ENCODE measurements around the gene HSD17B14.
"Not testable (repeated sequence)": the region's sequence is repeated elsewhere in the genome, so short reads cannot be mapped to it uniquely, and the experiment has no call there.

HSD17B14 gene

DNA sequence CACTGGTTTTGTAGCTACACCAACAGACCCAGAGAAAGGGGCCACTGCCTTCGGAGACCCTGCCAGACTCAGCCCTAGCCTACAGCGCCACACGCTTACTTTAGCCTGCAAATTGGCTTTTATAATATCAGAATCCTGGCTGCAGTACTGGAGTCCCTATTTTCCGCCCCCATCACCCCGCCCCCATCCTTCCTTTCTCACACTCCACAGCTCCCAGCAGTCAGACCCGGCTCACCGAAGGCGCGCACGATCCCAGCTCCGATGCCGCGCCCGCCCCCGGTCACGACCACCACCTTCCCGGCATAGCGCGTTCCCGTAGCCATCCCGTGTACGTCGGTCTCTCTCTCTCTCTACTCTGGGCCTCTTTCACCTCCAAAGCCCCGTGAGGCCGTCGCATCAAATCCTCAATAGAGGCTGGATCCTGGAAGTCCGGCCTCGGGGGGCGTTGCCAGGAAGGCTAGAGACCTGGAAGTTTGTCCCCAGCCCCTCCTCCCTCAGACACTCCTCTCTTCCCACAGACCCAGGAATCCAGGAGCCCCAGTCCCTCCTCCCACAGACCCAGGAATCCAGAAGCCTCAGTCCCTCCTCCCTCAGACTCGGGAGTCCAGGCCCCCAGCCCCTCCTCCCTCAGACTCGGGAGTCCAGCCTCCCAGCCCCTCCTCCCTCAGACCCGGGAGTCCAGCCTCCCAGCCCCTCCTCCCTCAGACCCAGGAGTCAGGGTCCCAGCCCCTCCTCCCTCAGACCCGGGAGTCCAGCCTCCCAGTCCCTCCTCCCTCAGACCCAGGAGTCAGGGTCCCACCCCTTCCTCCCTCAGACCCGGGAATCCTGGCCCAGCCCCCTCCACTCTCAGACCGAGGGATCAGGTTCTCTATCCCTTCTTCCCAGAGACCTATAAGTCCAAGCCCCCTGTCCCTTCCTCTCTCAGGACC lies at the start of gene HSD17B14:
Gene HSD17B14 (minus strand): TSS at position 403 of the 929 bp plus-strand sequence. CDS start 80 bp downstream, at position 323.
- Mint-ChIP-seq H3K27ac (peak within 1 kb of the TSS; percentile 80), H3K27me3 (no peaks in the 10 kb centered on the region), H3K4me3 (peak within 1 kb of the TSS; percentile 90), H3K36me3 (no peaks in the 10 kb centered on the region), H3K4me1 (ENCODE audit: low read depth) (peaks cover 19% of the 10 kb centered on the region), H3K9me3 (ENCODE audit: low read depth) (no peaks in the 10 kb centered on the region)

GRCh38 chr19:48883726-48884125 lies 47.4 kb upstream of the HSD17B14 start:
- Mint-ChIP-seq H3K36me3 (no peaks in the 10 kb centered on the region), H3K4me3 (no peak overlapping the region), H3K27ac (no peak overlapping the region), H3K27me3 (no peaks in the 10 kb centered on the region), H3K9me3 (ENCODE audit: low read depth) (no peaks in the 10 kb centered on the region), H3K4me1 (ENCODE audit: low read depth) (peaks cover under 1% of the 10 kb centered on the region)

- Mint-ChIP-seq H3K4me3 (no peak overlapping the region), H3K36me3 (peaks cover 2% of the 10 kb centered on the region), H3K27ac (no peak overlapping the region), H3K27me3 (no peaks in the 10 kb centered on the region), H3K9me3 (ENCODE audit: low read depth) (no peaks in the 10 kb centered on the region), H3K4me1 (ENCODE audit: low read depth) (peaks cover 12% of the 10 kb centered on the region)
Observed at GRCh38 chr19:48881741-48882657, 45.7 kb upstream of the HSD17B14 start.

DNA sequence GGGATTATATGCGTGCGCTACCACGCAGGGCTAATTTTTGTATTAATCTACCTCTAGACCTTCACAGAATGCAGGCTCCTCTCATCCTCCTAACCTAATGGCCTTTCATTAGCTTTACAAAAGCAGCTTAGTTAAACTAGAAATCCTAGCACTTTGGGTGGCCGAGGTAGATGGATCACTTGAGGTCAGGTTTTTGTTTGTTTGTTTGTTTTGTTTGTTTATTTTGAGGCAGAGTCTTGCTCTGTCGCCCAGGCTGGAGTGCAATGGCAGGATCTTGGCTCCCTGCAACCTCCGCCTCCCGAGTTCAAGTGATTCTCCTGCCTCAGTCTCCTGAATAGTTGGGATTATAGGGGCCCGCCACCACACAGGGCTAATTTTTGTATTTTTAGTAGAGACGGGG lies 43.4 kb upstream of the HSD17B14 start:
- not testable (repeated sequence) for H3K9me3 Mint-ChIP-seq (ENCODE audit: low read depth); H3K4me3 Mint-ChIP-seq; H3K36me3 Mint-ChIP-seq; H3K27me3 Mint-ChIP-seq; H3K27ac Mint-ChIP-seq
- peaks cover 26% of the 10 kb centered on the region for H3K4me1 Mint-ChIP-seq (ENCODE audit: low read depth)

DNA sequence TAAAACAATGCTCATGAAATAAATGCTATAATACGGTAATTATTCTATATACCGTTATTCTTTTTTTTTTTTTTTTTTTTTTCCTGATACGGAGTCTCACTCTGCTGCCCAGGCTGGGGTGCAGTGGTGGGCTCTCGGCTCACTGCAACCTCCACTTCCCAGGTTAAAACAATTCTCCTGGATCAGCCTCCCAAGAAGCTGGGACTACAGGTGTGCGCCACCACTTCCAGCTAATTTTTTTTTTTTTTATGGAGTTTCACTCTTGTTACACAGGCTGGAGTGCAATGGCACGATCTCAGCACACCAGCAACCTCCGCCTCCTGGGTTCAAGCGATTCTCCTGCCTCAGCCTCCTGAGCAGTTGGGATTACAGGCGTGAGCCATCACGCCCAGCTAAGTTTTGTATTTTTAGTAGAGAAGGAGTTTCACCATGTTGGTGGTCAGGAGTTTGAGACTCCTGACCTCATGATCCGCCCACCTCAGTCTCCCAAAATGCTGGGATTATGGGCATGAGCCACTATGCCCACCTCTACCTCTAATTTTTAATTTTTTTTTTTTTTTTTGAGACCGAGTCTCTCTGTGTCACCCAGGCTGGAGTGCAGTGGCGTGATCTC lies 42.8 kb upstream of the HSD17B14 start:
- H3K27me3 Mint-ChIP-seq: no peaks in the 10 kb centered on the region
- H3K27ac Mint-ChIP-seq: no peak overlapping the region
- peaks cover 10% of the 10 kb centered on the region for H3K36me3 Mint-ChIP-seq
- H3K9me3 Mint-ChIP-seq (ENCODE audit: low read depth): no peaks in the 10 kb centered on the region
- peaks cover 29% of the 10 kb centered on the region for H3K4me1 Mint-ChIP-seq (ENCODE audit: low read depth)
- no peak overlapping the region for H3K4me3 Mint-ChIP-seq

DNA sequence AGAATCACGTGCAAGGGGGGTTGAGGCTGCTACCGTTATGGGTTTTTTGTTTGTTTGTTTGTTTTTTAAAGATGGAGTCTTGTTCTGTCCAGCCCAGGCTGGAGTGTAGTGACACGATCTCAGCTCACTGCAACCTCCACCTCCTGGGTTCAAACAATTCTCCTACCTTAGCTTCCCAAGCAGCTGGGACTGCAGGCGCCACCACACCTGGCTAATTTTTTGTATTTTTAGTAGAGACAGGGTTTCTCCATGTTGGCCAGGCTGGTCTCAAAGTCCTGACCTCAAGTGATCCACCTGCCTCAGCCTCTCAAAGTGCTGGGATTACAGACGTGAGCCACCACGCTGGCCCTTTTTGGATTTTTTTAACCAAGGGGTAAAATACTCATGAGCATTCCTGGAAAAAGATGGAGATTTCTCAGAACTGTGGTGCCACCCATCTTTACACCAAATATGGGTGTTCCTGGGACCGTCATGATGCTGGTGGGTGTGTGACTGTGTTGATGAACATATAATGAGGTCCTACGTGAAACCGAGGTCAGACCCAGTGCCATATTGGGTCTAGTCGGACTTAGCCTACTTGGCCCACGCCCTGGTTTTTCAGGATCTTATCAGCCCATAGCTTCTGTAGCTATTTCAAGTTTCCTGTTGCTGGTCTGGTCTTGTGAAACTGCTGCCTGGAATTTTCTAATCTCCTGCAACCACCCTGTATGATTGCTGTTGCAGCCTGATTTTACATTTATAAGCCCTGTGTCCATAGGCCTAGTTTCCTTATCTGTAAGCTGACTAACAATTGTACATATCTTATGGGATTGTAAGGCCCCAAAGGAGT lies 42.1 kb upstream of the HSD17B14 start:
- Mint-ChIP-seq H3K27ac (no peak overlapping the region), H3K27me3 (no peaks in the 10 kb centered on the region), H3K4me1 (ENCODE audit: low read depth) (peaks cover 36% of the 10 kb centered on the region), H3K36me3 (peaks cover 18% of the 10 kb centered on the region), H3K4me3 (peak overlapping the region; percentile 32), H3K9me3 (ENCODE audit: low read depth) (no peaks in the 10 kb centered on the region)

DNA sequence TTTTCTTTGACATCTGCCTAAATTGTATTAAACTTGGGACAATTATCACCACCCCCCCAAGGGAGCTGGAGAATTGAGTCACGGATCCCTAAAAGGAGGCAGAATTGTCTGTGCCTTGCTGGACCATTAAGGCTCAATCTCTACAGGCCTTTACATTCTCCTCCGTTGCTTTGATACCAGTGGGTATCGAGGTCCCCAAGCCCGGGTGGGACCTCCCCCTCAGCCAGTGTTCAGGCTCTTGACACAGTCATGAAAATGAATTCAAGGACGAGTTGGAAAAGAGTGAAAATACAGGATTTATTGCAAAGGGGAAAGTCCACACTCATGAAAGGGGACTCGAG lies 41.5 kb upstream of the HSD17B14 start:
- H3K36me3 Mint-ChIP-seq: peaks cover 22% of the 10 kb centered on the region
- H3K9me3 Mint-ChIP-seq (ENCODE audit: low read depth): no peaks in the 10 kb centered on the region
- H3K27ac Mint-ChIP-seq: peak overlapping the region; percentile 66
- H3K4me3 Mint-ChIP-seq: peak overlapping the region; percentile 32
- H3K4me1 Mint-ChIP-seq (ENCODE audit: low read depth): peaks cover 41% of the 10 kb centered on the region
- no peaks in the 10 kb centered on the region for H3K27me3 Mint-ChIP-seq

DNA sequence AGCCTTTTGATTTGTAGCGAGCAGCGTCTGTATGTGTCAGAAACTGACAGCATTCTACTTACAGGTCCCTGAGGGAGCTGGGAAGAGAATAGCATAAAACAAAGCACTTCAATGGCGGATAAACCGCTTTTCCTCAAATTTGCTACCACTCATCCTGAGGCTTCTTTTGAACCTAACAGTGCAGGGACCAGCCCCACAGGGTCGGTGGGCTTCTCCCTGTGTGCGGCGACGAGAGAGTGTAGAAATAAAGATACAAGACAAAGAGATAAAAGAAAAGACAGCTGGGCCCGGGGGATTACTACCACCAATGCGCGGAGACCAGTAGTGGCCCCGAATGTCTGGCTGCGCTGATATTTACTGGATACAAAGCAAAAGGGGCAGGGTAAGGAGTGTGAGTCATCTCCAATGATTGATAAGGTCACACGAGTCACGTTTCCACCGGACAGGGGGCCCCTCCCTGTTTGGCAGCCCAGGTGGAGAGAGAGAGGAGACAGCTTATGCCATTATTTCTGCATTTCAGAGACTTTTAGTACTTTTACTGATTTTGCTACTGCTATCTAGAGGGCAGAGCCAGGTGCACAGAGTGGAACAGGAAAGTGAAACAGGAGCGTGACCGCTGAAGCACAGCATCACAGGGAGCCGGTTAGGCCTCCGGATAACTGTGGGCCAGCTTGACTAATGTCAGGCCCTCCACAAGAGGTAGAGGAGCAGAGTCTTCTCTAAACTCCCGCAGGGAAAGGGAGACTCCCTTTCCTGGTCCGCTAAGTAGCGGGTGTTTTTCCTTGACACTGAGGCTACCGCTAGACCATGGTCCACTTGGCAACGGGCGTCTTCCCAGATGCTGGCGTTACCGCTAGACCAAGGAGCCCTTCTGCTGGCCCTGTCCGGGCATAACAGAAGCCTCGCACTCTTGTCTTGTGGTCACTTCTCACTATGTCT lies 40.0 kb upstream of the HSD17B14 start:
- H3K4me1 Mint-ChIP-seq (ENCODE audit: low read depth): peaks cover 43% of the 10 kb centered on the region
- H3K27ac Mint-ChIP-seq: peak overlapping the region; percentile 98
- H3K9me3 Mint-ChIP-seq (ENCODE audit: low read depth); H3K27me3 Mint-ChIP-seq: not testable (repeated sequence)
- H3K36me3 Mint-ChIP-seq: peaks cover 22% of the 10 kb centered on the region
- H3K4me3 Mint-ChIP-seq: peak overlapping the region; percentile 99

- H3K9me3 Mint-ChIP-seq (ENCODE audit: low read depth): no peaks in the 10 kb centered on the region
- peaks cover 43% of the 10 kb centered on the region for H3K4me1 Mint-ChIP-seq (ENCODE audit: low read depth)
- H3K36me3 Mint-ChIP-seq: peaks cover 22% of the 10 kb centered on the region
- H3K27me3 Mint-ChIP-seq: no peaks in the 10 kb centered on the region
- peak overlapping the region; percentile 99 for H3K4me3 Mint-ChIP-seq
- peak overlapping the region; percentile 98 for H3K27ac Mint-ChIP-seq
Observed at GRCh38 chr19:48874303-48875135, 38.2 kb upstream of the HSD17B14 start.

- peak overlapping the region; percentile 99 for H3K4me3 Mint-ChIP-seq
- H3K27me3 Mint-ChIP-seq: no peaks in the 10 kb centered on the region
- peaks cover 22% of the 10 kb centered on the region for H3K36me3 Mint-ChIP-seq
- peaks cover 42% of the 10 kb centered on the region for H3K4me1 Mint-ChIP-seq (ENCODE audit: low read depth)
- peak overlapping the region; percentile 98 for H3K27ac Mint-ChIP-seq
- H3K9me3 Mint-ChIP-seq (ENCODE audit: low read depth): no peaks in the 10 kb centered on the region
Observed at GRCh38 chr19:48873476-48874302, 37.4 kb upstream of the HSD17B14 start.

- peaks cover 22% of the 10 kb centered on the region for H3K36me3 Mint-ChIP-seq
- peak overlapping the region; percentile 98 for H3K27ac Mint-ChIP-seq
- no peaks in the 10 kb centered on the region for H3K9me3 Mint-ChIP-seq (ENCODE audit: low read depth)
- peak overlapping the region; percentile 99 for H3K4me3 Mint-ChIP-seq
- H3K27me3 Mint-ChIP-seq: no peaks in the 10 kb centered on the region
- peaks cover 37% of the 10 kb centered on the region for H3K4me1 Mint-ChIP-seq (ENCODE audit: low read depth)
Observed at GRCh38 chr19:48872884-48873475, 36.7 kb upstream of the HSD17B14 start.

All from activated naive CD8-positive, alpha-beta T cell (primary cell).